Measurements from ENCODE around the gene CDKN2D. TPM values are rescaled to one million over a fixed set of nuclear protein-coding genes. Genes with fewer than 3 reads are reported as not detected.

The CDKN2D gene
- total RNA-seq, 1 donor from 2014 or later, result 11.4 TPM

GRCh38 chr19:10521461-10522171, 47.2 kb downstream of the CDKN2D start:
- DNase-seq (ENCODE audit: low spot score), result no peak

GRCh38 chr19:10520652-10521318, 48.0 kb downstream of the CDKN2D start:
- DNase-seq (ENCODE audit: low spot score), result no peak

- DNase-seq (ENCODE audit: low spot score), result no peak
Measured at GRCh38 chr19:10519421-10519820, 49.4 kb downstream of the CDKN2D start.

GRCh38 chr19:10518444-10519361, 50.1 kb downstream of the CDKN2D start:
- no peak for DNase-seq (ENCODE audit: low spot score)

GRCh38 chr19:10517760-10518443, 50.9 kb downstream of the CDKN2D start:
- no peak for DNase-seq (ENCODE audit: low spot score)

- no peak for DNase-seq (ENCODE audit: low spot score)
Measured at GRCh38 chr19:10517361-10517759, 51.4 kb downstream of the CDKN2D start, which contains the start of gene S1PR5. S1PR5 (minus strand) TSS chr19:10517447; CDS start chr19:10515011, 2,436 bp downstream.

GRCh38 chr19:10516671-10517286, 52.0 kb downstream of the CDKN2D start:
- no peak for DNase-seq (ENCODE audit: low spot score)

Small RNA genes within 50 kb of the gene (microRNA-seq; reads per million reads assigned to microRNA genes)
- gene MIR1238 (ENCODE audit: borderline number of aligned reads), result not detected

Other genes with a start within 250 kb of the CDKN2D start
- 23.0 TPM for gene RAVER1, start 235.4 kb downstream of the CDKN2D start, total RNA-seq
- 25.0 TPM for gene ICAM3, start 229.4 kb downstream of the CDKN2D start, total RNA-seq
- 91.5 TPM for gene TYK2, start 188.4 kb downstream of the CDKN2D start, total RNA-seq
- gene CDC37, start 165.4 kb downstream of the CDKN2D start, total RNA-seq, result 173 TPM
- 28.5 TPM for gene PDE4A, start 148.4 kb downstream of the CDKN2D start, total RNA-seq
- gene KEAP1, start 65.6 kb downstream of the CDKN2D start, total RNA-seq, result 71.9 TPM
- gene S1PR5, start 51.5 kb downstream of the CDKN2D start, total RNA-seq, result 0.13 TPM
- gene ATG4D, start 25.1 kb downstream of the CDKN2D start, total RNA-seq, result 19.0 TPM
- gene KRI1, start 3.0 kb downstream of the CDKN2D start, total RNA-seq, result 21.7 TPM
- gene AP1M2, start 18.3 kb upstream of the CDKN2D start, total RNA-seq, result 3.2 TPM
- gene SLC44A2, start 56.6 kb upstream of the CDKN2D start, total RNA-seq, result 110 TPM
- 212 TPM for gene ILF3, start 85.4 kb upstream of the CDKN2D start, total RNA-seq
- 45.9 TPM for gene QTRT1, start 132.5 kb upstream of the CDKN2D start, total RNA-seq
- gene DNM2, start 149.1 kb upstream of the CDKN2D start, total RNA-seq, result 134 TPM

Measured in mesenteric fat pad (tissue), 1 donor.